ENCODE results near the gene PDE11A. TPM values are rescaled to one million over a fixed set of nuclear protein-coding genes. Genes with fewer than 3 reads are reported as not detected.

PDE11A gene
- total RNA-seq, 1 donor from 2014 or later, result 0.75 TPM

- Histone ChIP-seq H3K36me3 (no peaks in the 10 kb centered on the region), H3K4me3 (no peak overlapping the region), H3K27ac (no peak overlapping the region), H3K27me3 (no peaks in the 10 kb centered on the region), H3K4me1 (no peaks in the 10 kb centered on the region), H3K9me3 (no peaks in the 10 kb centered on the region)
- DNase-seq (ENCODE audit: low spot score in 2 of 2), result peak; percentile 18 to 76
- intact Hi-C loops (cut with DNase I), result no loop called here
- TF ChIP-seq, protein P1, sequence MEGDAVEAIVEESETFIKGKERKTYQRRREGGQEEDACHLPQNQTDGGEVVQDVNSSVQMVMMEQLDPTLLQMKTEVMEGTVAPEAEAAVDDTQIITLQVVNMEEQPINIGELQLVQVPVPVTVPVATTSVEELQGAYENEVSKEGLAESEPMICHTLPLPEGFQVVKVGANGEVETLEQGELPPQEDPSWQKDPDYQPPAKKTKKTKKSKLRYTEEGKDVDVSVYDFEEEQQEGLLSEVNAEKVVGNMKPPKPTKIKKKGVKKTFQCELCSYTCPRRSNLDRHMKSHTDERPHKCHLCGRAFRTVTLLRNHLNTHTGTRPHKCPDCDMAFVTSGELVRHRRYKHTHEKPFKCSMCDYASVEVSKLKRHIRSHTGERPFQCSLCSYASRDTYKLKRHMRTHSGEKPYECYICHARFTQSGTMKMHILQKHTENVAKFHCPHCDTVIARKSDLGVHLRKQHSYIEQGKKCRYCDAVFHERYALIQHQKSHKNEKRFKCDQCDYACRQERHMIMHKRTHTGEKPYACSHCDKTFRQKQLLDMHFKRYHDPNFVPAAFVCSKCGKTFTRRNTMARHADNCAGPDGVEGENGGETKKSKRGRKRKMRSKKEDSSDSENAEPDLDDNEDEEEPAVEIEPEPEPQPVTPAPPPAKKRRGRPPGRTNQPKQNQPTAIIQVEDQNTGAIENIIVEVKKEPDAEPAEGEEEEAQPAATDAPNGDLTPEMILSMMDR (IDR thresholded peaks at IDR 0.05), result no peak
These were observed 318.7 kb downstream of the PDE11A start for GRCh38 chr2:177753682-177754491.

DNA sequence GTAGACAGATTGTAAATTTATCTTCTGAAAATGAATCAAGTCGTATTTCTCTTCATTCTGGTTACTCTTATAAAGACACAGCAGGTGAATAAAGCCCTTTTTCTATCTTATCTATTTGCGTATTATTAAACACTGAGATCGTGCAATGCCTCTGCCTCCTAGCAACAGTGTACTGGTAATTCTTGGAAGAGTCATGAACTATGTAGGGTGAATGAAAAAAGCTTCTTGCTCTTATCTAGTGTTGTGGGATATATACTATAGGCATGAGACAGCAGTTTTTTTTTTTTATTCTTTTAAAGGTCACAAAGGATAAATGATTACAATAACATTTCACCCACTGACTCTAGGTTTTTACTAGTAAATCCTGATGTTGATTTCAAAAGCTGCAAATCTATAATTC is 324.2 kb downstream of the PDE11A start:
- TF ChIP-seq, protein P1 (IDR thresholded peaks at IDR 0.05), result no peak
- H3K27ac ChIP-seq, result no peak overlapping the region
- H3K4me1 ChIP-seq, result no peaks in the 10 kb centered on the region
- H3K27me3 ChIP-seq, result no peaks in the 10 kb centered on the region
- H3K36me3 ChIP-seq, result no peaks in the 10 kb centered on the region
- no peak for DNase-seq (ENCODE audit: low spot score in 2 of 2)
- no peak overlapping the region for H3K4me3 ChIP-seq
- intact Hi-C loops (cut with DNase I), result no loop called here
- H3K9me3 ChIP-seq, result no peaks in the 10 kb centered on the region

DNA sequence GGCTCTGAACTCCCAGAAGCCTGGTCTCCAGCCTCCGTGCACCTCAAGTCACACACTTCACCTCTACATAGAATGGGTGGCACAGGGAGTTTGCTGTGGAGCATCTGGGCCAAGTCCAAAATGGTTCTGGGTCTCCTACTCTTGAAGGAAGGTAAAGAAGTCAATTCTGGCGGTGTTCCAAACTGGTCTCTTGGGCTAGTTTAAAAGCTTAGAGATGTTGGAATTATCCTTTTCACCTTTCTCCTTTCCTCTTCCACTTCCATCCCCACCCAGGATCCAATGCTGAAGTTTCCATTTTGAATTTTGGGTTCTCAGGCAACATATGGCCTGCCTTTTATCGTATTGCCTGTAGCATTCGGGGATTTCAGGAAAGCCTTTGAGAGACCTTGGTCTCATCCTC is 325.2 kb downstream of the PDE11A start:
- Histone ChIP-seq H3K4me1 (no peaks in the 10 kb centered on the region), H3K36me3 (no peaks in the 10 kb centered on the region), H3K27ac (no peak overlapping the region), H3K4me3 (no peak overlapping the region), H3K27me3 (no peaks in the 10 kb centered on the region), H3K9me3 (no peaks in the 10 kb centered on the region)
- TF ChIP-seq, protein P1 (IDR thresholded peaks at IDR 0.05), result no peak
- intact Hi-C loops (cut with DNase I), result no loop called here
- no peak for DNase-seq (ENCODE audit: low spot score in 2 of 2)

- TF ChIP-seq, protein P1 (IDR thresholded peaks at IDR 0.05), result no peak
- H3K9me3 ChIP-seq, result no peaks in the 10 kb centered on the region
- no peaks in the 10 kb centered on the region for H3K36me3 ChIP-seq
- H3K4me3 ChIP-seq, result no peak overlapping the region
- no peaks in the 10 kb centered on the region for H3K27me3 ChIP-seq
- intact Hi-C loops (cut with DNase I), result no loop called here
- no peaks in the 10 kb centered on the region for H3K4me1 ChIP-seq
- no peak overlapping the region for H3K27ac ChIP-seq
- no peak for DNase-seq (ENCODE audit: low spot score in 2 of 2)
These were observed 326.2 kb downstream of the PDE11A start for GRCh38 chr2:177746358-177746757.

DNA sequence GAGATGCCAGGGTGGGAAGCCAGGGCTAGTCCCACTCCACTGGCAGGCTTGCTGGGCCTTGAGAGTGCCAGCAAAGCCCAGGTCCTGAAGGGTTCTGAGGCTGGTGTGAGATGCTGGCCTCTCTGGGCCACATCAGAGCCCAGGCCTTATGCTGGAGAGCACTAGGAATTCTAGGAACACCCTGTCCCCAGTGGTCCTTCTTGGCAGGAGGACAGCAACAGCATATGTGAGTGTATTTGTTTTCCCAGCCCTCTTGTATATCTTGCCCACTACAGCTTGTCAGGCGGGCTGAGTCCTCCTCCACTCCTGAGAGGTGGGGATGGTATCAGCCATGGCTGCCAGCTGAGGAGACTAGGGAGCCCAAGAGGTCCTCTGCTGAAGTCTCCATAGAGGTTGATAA is 327.0 kb downstream of the PDE11A start:
- Histone ChIP-seq H3K4me1 (no peaks in the 10 kb centered on the region), H3K27ac (no peak overlapping the region), H3K27me3 (no peaks in the 10 kb centered on the region), H3K36me3 (no peaks in the 10 kb centered on the region), H3K4me3 (no peak overlapping the region), H3K9me3 (no peaks in the 10 kb centered on the region)
- intact Hi-C loops (cut with DNase I), result no loop called here
- TF ChIP-seq, protein P1 (IDR thresholded peaks at IDR 0.05), result no peak
- DNase-seq (ENCODE audit: low spot score in 2 of 2), result no peak
